D721Med (cell line): ENCODE measurements around the gene GSS.
A peak's percentile ranks its signal among the peaks of the same experiment; 100 is the strongest.

Experiments used
- DNase-seq: peaks from one replicate; pipeline ENCODE4 v3.0.0; 2011; ENCODE audit warnings: low spot score; ENCODE audit not compliant: insufficient read length
- FAIRE-seq: peaks from 2 replicates; lab custom pipeline; 2011; peaks lifted over from hg19 to GRCh38; lab: Jason Lieb, UNC
- TF ChIP-seq, protein P1 (sequence below): IDR thresholded peaks from 2 replicates; pipeline ENCODE4 v1.5.1; 2012; ENCODE audit warnings: mild to moderate bottlenecking, control low read depth; ENCODE audit not compliant: insufficient read depth; ENCODE audit errors: missing control alignments

GSS gene

DNA sequence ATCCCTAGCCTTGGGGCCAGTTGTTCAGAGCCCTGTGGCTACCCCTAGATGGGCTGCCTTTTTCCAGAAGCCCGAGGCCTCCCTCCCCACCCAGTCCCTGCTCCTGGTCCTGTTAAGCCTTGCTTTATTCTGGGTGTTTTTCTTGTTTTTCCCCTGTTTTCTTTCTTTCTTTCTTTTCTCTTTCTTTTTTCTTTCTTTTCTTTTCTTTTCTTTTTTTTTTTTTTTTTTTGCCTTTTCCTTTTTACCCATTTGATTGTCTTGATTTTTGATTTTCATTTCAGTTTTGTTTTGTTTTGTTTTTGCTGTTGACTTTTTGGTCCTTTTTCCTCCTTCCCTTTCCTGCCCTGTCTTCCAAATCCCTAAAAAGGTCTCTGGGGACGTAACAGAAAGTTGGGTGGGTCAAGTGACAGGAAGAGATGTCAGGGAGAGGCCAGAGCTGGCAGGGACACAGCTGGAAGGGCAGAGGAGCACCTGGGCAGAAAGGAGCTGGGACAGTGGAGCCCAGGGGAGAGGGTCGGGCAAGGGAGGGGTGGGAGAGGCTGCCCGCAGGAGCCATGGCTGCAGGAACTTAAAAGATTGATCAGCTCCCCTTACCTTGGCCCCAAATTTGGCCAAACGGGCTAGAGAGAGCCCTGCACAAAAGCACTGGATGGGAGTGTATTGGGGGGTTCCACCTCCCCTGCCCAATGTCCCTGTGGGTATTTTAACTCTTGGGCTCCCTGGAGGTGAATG, 27.6 kb upstream of the GSS start:
- FAIRE-seq, result no peak
- no peak for DNase-seq

DNA sequence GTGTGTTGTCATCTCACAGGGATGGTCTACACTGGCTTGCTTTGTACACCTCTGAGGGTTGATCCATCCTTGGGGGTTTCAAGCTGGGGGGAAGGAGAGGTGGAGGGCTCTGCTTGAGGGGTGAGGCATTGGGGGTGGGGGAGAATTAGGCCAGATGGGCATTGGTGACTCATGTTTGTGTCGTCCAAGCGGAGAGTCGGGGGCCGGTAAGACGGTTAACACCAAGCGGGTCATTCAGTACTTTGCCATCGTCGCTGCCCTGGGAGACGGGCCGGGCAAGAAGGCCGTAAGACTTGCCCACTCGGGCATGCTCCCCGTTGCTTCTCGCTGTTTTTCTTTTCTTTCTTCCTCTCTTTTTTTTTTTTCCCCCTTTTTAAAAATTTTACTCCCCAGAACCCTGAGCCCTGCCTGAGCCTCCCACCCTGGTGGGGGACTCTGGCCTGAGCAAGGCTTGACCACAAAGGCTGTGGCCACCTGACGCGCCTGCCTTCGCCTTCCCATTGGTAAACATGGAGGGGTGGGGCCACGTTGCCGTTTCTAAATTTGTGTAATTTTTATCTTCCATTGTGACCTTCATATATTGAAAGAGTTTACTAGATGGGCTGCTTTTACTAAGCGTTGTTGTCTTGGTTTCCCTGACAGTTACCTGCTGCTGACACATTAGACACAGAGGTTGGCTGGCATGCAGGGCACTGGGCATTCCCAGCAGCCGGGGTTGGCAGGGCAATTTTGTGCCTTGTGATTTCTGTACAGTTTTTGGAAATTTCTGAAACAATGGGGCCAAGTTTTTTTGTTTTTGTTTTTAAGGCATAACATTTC, 26.9 kb upstream of the GSS start:
- DNase-seq (no peak), FAIRE-seq (no peak)
- TF ChIP-seq, protein P1, sequence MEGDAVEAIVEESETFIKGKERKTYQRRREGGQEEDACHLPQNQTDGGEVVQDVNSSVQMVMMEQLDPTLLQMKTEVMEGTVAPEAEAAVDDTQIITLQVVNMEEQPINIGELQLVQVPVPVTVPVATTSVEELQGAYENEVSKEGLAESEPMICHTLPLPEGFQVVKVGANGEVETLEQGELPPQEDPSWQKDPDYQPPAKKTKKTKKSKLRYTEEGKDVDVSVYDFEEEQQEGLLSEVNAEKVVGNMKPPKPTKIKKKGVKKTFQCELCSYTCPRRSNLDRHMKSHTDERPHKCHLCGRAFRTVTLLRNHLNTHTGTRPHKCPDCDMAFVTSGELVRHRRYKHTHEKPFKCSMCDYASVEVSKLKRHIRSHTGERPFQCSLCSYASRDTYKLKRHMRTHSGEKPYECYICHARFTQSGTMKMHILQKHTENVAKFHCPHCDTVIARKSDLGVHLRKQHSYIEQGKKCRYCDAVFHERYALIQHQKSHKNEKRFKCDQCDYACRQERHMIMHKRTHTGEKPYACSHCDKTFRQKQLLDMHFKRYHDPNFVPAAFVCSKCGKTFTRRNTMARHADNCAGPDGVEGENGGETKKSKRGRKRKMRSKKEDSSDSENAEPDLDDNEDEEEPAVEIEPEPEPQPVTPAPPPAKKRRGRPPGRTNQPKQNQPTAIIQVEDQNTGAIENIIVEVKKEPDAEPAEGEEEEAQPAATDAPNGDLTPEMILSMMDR, result no peak

More for the DNA sequence above, 27.6 kb upstream of the GSS start:
- TF ChIP-seq, protein P1, result no peak

DNA sequence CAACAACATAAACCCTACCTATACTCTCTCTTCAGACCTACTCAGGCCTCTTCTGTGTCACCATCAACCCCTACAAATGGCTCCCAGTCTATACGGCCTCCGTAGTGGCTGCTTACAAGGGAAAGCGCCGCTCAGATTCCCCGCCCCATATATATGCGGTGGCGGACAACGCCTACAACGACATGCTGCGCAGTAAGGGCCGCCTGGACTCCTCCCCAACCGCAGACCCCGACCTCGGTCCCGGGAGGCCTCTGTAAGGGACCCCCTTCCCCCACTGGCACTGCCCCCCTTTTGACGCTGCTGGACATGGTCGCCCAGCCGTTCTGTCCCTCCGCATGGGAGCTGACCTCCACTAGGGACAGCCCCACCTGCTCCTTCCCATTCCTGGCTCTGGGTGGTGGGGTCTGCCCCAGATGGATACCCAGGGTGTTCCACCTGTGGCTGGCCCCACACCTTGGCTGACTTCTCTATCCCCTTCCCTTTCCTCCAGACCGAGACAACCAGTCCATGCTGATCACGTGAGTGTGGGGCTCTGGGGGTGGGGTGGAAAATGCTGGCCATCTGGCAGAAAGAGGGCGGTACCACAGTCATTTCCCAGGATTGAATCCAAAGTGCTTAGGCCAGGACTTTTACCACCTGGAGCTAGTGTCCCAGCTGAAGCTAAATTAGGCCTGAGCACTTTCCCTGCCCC, 25.1 kb upstream of the GSS start:
- TF ChIP-seq, protein P1, result no peak
- DNase-seq (peak; percentile 86), FAIRE-seq (no peak)

DNA sequence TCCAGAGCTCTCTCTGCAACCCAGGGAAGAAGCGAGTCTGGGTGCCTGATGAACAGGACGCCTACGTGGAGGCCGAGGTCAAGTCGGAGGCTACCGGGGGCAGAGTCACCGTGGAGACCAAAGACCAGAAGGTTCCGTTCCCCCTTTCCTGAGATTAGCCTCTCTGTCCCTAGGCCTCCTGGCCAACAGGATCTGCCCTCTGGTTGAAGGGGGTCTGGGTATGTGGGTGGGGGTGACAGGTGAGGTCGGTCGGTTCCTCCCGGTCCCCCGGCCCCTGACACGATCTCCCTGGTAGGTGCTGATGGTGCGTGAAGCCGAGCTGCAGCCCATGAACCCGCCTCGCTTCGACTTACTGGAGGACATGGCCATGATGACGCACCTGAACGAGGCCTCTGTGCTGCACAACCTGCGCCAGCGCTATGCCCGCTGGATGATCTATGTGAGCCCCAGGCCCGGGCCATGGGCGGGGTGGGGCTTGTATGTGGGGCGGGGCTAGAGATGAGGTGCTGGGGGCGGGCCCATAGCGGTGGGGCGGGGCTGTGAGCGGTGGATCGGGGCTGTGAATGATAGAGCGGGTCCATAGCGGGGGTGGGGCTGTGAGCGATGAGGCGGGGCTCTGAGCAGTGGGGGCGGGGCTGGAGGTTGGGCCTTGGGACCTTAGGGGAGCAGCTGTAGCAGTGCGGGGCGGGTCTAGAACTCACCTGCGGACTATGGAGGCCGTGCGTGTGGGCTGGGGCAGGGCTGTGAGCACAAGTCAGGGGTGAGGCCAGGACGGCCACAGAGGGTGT, 24.0 kb upstream of the GSS start:
- FAIRE-seq (no peak), DNase-seq (no peak)
- TF ChIP-seq, protein P1, result no peak

DNA sequence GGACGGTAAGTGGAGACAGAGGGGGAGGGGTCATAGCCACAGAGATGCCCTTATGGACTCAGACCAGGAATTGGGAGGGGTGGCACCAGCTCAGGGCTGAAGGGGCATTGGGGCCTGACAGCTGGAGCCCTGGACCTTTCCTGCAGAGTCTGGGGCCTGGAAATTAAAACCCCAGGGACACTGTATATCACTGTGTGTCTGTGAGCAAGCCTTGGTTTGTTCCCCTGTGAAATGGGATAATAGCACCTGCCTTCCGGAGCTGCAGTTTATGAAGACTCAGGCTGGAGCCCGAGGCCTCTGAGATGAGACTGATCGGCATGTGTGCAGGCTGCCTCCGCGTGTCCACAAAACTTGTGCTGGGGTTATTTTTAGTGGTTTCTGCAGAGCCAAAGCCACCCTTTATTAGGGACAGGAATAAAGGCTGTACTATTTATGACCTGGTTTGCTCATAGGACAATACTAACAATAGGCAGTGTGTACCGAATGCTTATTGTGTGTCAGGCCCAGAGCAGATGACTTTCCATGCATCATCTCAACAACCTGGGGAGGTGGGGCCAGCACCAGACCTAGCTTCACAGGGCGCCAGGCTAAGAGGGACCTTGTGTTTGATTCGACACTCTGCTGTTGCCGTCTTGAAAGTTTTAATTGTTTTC, 22.6 kb upstream of the GSS start:
- TF ChIP-seq, protein P1, result no peak
- FAIRE-seq (no peak), DNase-seq (no peak)

DNA sequence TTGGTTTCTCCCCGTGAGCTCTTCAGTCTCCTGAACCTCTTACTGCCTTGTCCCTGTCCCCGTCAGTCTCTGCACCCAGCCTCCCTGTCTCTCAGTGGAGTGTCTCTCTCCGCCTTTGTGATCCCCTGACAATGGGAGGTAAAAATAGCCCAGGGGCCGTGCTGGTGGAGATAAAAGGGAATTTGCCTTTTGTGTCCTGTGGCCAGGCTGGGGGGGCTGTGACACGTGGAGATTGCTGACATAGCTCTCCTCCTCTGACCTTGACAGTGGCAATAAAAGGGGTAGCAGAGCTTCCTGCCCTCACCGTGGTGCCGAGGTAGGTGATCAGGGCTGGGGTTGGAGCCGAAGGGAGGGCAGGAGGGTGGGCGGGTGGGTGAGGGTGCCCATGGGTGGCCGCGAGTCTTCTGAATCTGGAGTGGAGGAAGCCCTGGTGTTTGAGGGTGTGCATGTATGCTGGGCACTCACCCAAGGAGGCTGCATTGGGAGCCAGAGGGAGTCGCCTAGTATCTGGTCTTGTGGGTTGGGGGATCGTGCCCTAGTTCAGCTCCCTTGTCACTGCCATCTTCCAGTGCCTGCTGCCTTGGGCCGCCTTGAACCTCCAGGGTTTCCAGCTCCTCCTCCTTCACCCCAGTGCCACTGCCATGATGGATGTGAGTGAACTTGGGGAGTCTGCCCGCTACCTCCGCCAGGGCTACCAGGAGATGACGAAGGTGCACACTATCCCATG, 21.9 kb upstream of the GSS start:
- DNase-seq (no peak), FAIRE-seq (no peak)
- TF ChIP-seq, protein P1, result no peak
